UCSD-AML1 (cell line): Measurements from ENCODE around the gene MED31.
"Not testable (repeated sequence)": the region's sequence is repeated elsewhere in the genome, so short reads cannot be mapped to it uniquely, and the experiment has no call there.

ENCODE experiments used
- DNase-seq: peaks from one replicate; lab custom pipeline; 2025; ENCODE audit not compliant: unreplicated experiment; lab: John Stamatoyannopoulos, UW

Gene MED31

GRCh38 chr17:6627019-6627418, 24.4 kb downstream of the MED31 start:
- DNase-seq = no peak

- DNase-seq = no peak
Observed at GRCh38 chr17:6626616-6627015, 24.8 kb downstream of the MED31 start.

- no peak for DNase-seq
Observed at GRCh38 chr17:6623941-6624340, 27.5 kb downstream of the MED31 start.

- DNase-seq = no peak
Observed at GRCh38 chr17:6611231-6611630, 40.2 kb downstream of the MED31 start.

- DNase-seq = no peak
Observed at GRCh38 chr17:6610011-6610410, 41.4 kb downstream of the MED31 start.

- DNase-seq = no peak
Observed at GRCh38 chr17:6608321-6608720, 43.1 kb downstream of the MED31 start.

GRCh38 chr17:6605142-6605541, 46.3 kb downstream of the MED31 start:
- DNase-seq = no peak

- no peak for DNase-seq
Observed at GRCh38 chr17:6603744-6604325, 47.6 kb downstream of the MED31 start.

GRCh38 chr17:6602141-6602540, 49.3 kb downstream of the MED31 start:
- no peak for DNase-seq

- DNase-seq = no peak
Observed at GRCh38 chr17:6599364-6599763, 52.0 kb downstream of the MED31 start.

- DNase-seq = no peak
Observed at GRCh38 chr17:6597727-6598126, 53.7 kb downstream of the MED31 start.

- no peak for DNase-seq
Observed at GRCh38 chr17:6596941-6597340, 54.5 kb downstream of the MED31 start.

- no peak for DNase-seq
Observed at GRCh38 chr17:6596511-6596910, 54.9 kb downstream of the MED31 start.

GRCh38 chr17:6596081-6596480, 55.3 kb downstream of the MED31 start:
- no peak for DNase-seq

- not testable (repeated sequence) for DNase-seq
Observed at GRCh38 chr17:6593371-6593770, 58.0 kb downstream of the MED31 start.
